Fibroblast of gingiva (primary cell): ENCODE data around the gene KXD1.
"Not testable (repeated sequence)": the region's sequence is repeated elsewhere in the genome, so short reads cannot be mapped to it uniquely, and the experiment has no call there.

Experiments used
- DNase-seq: peaks from one replicate; pipeline ENCODE4 v3.0.0-alpha.2; 2011; ENCODE audit warnings: low read depth

KXD1 gene, protein sequence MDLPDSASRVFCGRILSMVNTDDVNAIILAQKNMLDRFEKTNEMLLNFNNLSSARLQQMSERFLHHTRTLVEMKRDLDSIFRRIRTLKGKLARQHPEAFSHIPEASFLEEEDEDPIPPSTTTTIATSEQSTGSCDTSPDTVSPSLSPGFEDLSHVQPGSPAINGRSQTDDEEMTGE

DNA sequence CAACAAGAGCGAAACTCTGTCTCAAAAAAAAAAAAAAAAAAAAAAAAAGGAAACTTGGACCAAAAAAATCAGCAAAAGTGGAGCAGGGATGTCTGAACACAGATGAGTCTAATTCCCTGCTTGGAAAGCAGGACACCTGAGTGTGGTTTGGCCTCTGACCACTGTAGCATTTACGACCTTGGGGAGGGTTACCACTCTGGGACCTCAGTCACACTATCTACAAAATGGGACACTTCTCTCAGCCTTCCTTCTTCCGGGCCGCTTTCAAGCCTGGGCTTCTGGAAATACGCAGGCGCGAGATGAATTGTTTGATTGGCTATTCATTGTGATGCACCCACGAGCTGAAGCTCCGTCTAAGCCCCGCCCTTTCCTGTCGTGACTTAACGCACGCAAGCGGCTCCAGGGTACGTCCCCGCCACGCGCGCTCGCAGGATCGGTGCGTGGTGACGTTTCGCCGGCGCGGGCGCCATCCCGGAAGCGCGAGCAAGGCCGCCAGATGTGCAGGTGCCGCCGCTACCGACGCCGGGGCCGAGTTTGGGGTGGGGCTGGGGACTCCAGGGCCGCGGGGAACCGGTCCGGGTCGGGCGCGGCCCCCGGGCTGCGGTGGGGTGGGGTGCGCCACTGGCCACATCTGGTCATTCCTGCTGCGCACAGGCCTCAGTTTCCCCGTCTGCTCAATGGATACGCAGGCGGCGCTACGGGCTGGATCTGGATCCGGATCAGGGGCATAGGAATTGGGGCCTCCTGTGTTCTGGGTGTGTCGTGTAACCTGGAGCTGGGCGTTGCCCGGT is at the start of gene KXD1:
TSS of gene KXD1 (plus strand) at position 460 of the 791 bp plus-strand sequence. CDS start 4,187 bp downstream, outside the sequence.
- DNase-seq, result peak; percentile 99

- no peak for DNase-seq
Observed at GRCh38 chr19:18508585-18508984, 49.1 kb upstream of the KXD1 start.

- no peak for DNase-seq
Observed at GRCh38 chr19:18510216-18510615, 47.5 kb upstream of the KXD1 start.

- no peak for DNase-seq
Observed at GRCh38 chr19:18513868-18514267, 43.8 kb upstream of the KXD1 start.

DNA sequence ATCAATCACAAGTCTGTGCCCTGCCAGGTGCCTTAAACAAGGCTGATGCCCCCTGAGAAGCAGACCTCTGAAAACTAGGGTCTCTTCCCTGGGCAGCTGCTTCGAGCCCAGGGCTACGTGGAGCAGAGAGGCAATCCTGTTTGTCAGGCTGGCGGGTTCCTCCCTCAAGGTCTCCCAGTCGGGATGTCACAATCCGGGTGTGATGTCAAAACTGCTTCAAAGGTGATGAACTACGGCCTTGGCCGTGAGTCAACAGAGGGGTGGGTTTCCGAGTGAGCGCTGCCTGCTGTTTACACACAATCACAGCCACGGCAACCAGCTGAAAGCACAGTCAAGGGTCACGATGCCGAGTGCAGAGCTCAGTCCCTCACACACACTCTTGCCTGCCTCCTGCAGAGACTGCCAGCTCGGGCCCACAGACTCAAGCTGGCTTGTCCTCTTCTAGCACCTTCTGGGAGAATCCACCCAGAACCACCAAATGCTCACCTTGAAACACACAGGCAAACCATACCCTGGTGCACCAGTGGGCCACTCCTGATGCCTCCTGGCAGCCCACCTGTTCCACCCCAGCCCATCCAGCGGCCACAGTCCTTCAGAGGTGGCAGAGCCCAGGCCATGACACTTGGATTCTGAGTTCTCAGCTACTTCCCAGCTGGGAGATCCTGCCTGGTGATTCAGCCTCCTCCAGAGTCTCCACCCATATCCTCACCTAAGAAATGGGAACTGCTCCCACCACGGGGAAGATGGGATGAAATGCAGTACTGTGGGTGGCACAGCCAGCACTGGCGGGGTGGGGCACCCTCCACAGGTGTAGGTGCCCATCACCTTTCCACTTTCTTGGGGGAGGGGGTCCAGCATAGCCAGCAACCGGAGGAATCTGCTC is 42.6 kb upstream of the KXD1 start:
- peak; percentile 71 for DNase-seq

- no peak for DNase-seq
Observed at GRCh38 chr19:18515959-18516358, 41.7 kb upstream of the KXD1 start.

- DNase-seq, result no peak
Observed at GRCh38 chr19:18517606-18518005, 40.1 kb upstream of the KXD1 start.

GRCh38 chr19:18518639-18519038 is 39.0 kb upstream of the KXD1 start:
- DNase-seq, result no peak

- DNase-seq, result peak; percentile 79
Observed at GRCh38 chr19:18519962-18520847, 37.5 kb upstream of the KXD1 start.

DNA sequence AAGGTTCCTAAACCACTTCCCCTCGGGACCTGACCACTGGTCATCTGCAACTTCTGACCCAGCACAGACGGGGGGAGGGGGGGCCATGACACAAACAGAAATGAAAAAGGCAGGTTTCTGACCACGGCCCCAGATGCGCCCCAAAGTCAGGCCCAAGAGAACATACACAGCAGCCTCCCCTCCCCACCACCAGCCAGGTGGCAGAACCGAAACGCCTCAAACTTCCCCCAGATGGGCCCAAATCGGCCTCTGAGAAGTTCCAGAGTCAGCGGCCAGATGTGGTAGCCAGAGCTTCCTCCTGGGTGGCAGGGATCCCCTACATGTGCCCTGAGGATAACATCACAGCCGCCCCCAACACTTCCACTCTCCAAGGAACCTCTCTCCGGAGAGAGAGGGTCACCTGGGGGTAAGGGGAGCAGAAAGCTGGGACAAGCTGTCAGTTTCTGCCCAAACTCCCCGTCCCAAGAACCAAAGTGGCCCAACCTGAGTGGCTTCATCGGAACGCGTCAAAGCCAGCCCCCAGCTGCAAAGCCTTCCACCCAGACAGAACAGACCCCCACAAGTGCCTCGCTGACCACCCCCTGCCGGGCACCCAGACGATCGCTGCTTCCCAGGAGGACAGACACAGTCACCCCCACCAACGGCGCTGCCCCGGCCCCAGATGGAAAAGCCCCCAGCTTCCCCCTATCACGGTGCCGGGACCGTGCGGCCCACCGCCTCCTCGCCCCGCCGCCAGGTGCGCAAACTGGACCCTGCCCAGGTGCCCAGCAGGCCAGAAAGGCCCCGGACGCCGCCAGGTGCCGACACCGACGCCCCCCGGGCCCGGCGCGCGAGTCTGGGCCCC is 36.6 kb upstream of the KXD1 start:
- DNase-seq, result no peak

GRCh38 chr19:18521692-18522123 is 36.0 kb upstream of the KXD1 start, which contains the start of gene ELL:
Gene ELL (minus strand): TSS chr19:18522070. CDS start chr19:18522055, 15 bp downstream.
- no peak for DNase-seq

GRCh38 chr19:18522124-18522861 is 35.4 kb upstream of the KXD1 start:
- DNase-seq, result peak; percentile 100

GRCh38 chr19:18522862-18523440 is 34.7 kb upstream of the KXD1 start:
- DNase-seq, result not testable (repeated sequence)

DNA sequence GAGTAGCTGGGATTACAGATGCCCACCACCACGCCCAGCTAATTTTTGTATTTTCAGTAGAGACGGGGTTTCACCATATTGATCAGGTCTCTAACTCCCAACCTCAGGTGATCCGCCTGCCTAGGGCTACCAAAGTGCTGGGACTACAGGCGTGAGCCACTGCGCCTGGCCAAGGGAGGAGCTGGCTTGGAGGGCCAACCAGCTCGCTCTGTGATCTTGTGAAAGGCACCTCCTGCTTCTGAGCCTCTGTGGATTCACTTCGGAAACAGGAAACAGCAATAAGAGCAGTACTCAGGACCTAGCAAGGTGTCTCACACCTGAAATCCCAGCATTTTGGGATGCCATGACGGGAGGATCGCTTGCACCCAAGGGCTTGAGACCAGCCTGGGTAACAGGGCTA is 33.8 kb upstream of the KXD1 start:
- no peak for DNase-seq

GRCh38 chr19:18526316-18526715 is 31.4 kb upstream of the KXD1 start:
- no peak for DNase-seq

GRCh38 chr19:18529782-18530181 is 27.9 kb upstream of the KXD1 start:
- DNase-seq, result no peak

DNA sequence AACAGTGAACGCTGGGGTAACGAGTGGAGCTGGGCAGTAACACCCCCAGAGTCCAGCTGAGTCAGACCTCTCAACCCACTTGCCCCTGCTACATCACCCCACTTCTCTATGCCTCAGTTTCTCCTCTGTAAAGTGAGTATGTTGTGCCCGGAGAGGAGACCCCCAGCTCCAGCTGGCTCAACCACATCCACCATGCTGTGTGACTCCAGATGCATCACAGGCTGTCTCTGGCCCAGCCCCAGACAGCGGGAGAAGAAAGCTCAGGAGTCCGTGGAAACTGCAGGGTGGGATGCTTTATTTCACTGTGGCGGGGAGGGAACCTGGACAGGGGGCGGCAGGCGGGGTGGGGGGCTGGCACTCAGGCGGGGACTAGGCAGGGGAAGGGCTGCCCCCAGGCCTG is 26.2 kb upstream of the KXD1 start:
- no peak for DNase-seq

- DNase-seq, result no peak
Observed at GRCh38 chr19:18532168-18532890, 25.3 kb upstream of the KXD1 start.

DNA sequence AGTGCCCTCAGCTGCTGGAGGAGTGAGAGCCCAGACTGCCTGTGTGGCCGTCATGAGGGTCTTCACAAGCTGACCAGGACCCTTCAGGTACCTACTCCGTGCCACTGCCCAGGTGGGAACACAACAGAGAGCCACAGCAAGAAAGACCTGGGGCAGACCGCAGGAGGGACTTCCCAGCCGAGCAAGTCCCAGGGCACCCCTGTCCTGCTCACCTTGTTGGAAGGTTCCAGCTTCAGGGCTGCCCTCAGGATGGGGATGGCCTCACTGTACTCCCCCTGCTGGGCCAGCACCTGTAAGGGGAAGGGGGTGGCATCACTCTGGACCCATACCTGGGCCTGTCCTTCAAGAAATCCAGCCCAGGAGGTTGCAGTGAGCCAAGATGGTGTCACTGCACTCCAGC is 24.6 kb upstream of the KXD1 start:
- no peak for DNase-seq
